Testis (tissue), 2 donors: ENCODE results near the gene KRT8.

ENCODE experiments used
- CTCF ChIP-seq, 3 experiments: fragments of 450-650 bp in 2 of 3; fragments of 200-600 bp in 1 of 3; sonication (generic) in 1 of 3; IDR thresholded peaks; one replicate each; pipeline ENCODE4 v1.5.1; 2016 to 2019; ENCODE audit warnings: antibody characterized with exemption in 3 of 3, mild to moderate bottlenecking in 2 of 3, moderate library complexity in 1 of 3
- POLR2A ChIP-seq: fragments of 450-650 bp; IDR thresholded peaks from one replicate; pipeline ENCODE4 v1.6.1; 2017; ENCODE audit warnings: antibody characterized with exemption, mild to moderate bottlenecking, moderate library complexity

- TF ChIP-seq CTCF (IDR thresholded peaks at IDR 0.05) (no peak), POLR2A (no peak)
These were observed 12.5 kb downstream of the KRT8 start for GRCh38 chr12:52892207-52892852.
